OCI-LY3 (cell line): Measurements from ENCODE around the gene COL13A1.

Source experiments
- H2AFZ ChIP-seq: fragments of 200-600, 300-600 bp; shearing (Covaris generic); 2 replicates; pipeline ENCODE4 v1.6.0; 2014; ENCODE audit warnings: antibody characterized with exemption, low read depth, low read length
- H3K27ac ChIP-seq: fragments of 200-600, 300-600 bp; sonication (generic); 2 replicates; pipeline ENCODE4 v1.5.1; 2014; ENCODE audit warnings: mild to moderate bottlenecking, low read length, moderate library complexity, mixed read lengths
- H3K27me3 ChIP-seq: fragments of 200-600, 300-600 bp; sonication (generic); 2 replicates; pipeline ENCODE4 v1.6.1; 2014; ENCODE audit warnings: low read depth, low read length, mixed read lengths
- H3K36me3 ChIP-seq: fragments of 200-600, 300-600 bp; sonication (generic); replicated peaks from 2 replicates; pipeline ENCODE3; 2014; ENCODE audit warnings: low read depth, low read length, mixed read lengths
- H3K4me1 ChIP-seq: fragments of 300-600, 200-600 bp; sonication (generic); 2 replicates; pipeline ENCODE4 v1.6.1; 2014; ENCODE audit warnings: low read length, mixed read lengths
- H3K4me2 ChIP-seq: fragments of 200-600, 300-600 bp; sonication (generic); 2 replicates; pipeline ENCODE4 v1.6.1; 2014; ENCODE audit warnings: low read length, mixed read lengths
- H3K4me3 ChIP-seq: fragments of 300-600, 200-600 bp; sonication (generic); 2 replicates; pipeline ENCODE4 v1.5.1; 2014; ENCODE audit warnings: antibody characterized with exemption, mild to moderate bottlenecking, low read length, moderate library complexity
- H3K79me2 ChIP-seq: fragments of 300-600, 200-600 bp; shearing (Covaris generic); 2 replicates; pipeline ENCODE4 v1.6.1; 2014; ENCODE audit warnings: mild to moderate bottlenecking, low read length, mixed read lengths
- H3K9ac ChIP-seq: fragments of 300-600, 200-600 bp; shearing (Covaris generic); 2 replicates; pipeline ENCODE4 v1.6.0; 2014; ENCODE audit warnings: mild to moderate bottlenecking, low read length, moderate library complexity
- H3K9me3 ChIP-seq: fragments of 200-600, 300-600 bp; shearing (Covaris generic); 2 replicates; pipeline ENCODE4 v1.6.1; 2014; ENCODE audit warnings: low read length, mixed read lengths; ENCODE audit not compliant: insufficient read depth
- H4K20me1 ChIP-seq: fragments of 200-600, 300-600 bp; sonication (generic); 2 replicates; pipeline ENCODE4 v1.6.1; 2016; ENCODE audit warnings: low read length, mixed read lengths; ENCODE audit not compliant: insufficient read depth
- EZH2phosphoT487 ChIP-seq: fragments of 200-600 bp; shearing (Covaris generic); IDR thresholded peaks from 2 replicates; pipeline ENCODE4 v1.6.1; 2018; ENCODE audit warnings: antibody characterized with exemption, mixed run types, low read depth
- TF ChIP-seq, protein P1 (sequence below): fragments of 200-600, 300-600 bp; sonication (generic); IDR thresholded peaks from 2 replicates; pipeline ENCODE4 v1.5.1; 2014; ENCODE audit warnings: antibody characterized with exemption, low read length, low read depth

COL13A1 gene

DNA sequence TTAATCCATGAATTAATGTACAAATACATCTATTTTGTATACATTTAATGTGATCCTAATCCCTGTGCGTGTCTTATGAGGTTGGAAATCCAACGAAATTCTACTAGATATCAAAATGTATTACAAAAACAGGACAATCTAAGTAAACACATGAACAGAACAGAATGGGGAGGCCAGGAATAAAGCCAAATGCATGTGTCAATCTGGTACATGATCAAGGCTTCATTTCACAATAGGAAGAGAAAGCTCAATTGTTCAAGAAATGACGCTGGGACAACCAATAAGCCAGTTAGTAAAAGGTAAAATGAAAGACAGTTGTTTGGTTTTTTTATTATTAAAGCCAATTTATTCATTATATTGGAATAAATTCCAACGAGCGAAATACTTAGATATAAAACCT lies 83.0 kb downstream of the COL13A1 start:
- Histone ChIP-seq H3K4me2 (no peak overlapping the region), H3K27ac (no peak overlapping the region), H3K36me3 (no peaks in the 10 kb centered on the region), H3K9ac (no peak overlapping the region), H2AFZ (no peak overlapping the region), H3K27me3 (peaks cover 7% of the 10 kb centered on the region; the same call in 1 of the 2 replicates), H3K9me3 (no peaks in the 10 kb centered on the region), H3K4me1 (no peaks in the 10 kb centered on the region), H3K4me3 (no peak overlapping the region), H4K20me1 (no peaks in the 10 kb centered on the region), H3K79me2 (no peaks in the 10 kb centered on the region)
- TF ChIP-seq, protein P1, sequence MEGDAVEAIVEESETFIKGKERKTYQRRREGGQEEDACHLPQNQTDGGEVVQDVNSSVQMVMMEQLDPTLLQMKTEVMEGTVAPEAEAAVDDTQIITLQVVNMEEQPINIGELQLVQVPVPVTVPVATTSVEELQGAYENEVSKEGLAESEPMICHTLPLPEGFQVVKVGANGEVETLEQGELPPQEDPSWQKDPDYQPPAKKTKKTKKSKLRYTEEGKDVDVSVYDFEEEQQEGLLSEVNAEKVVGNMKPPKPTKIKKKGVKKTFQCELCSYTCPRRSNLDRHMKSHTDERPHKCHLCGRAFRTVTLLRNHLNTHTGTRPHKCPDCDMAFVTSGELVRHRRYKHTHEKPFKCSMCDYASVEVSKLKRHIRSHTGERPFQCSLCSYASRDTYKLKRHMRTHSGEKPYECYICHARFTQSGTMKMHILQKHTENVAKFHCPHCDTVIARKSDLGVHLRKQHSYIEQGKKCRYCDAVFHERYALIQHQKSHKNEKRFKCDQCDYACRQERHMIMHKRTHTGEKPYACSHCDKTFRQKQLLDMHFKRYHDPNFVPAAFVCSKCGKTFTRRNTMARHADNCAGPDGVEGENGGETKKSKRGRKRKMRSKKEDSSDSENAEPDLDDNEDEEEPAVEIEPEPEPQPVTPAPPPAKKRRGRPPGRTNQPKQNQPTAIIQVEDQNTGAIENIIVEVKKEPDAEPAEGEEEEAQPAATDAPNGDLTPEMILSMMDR: no peak
- TF ChIP-seq EZH2phosphoT487: no peak

- H4K20me1 ChIP-seq: no peaks in the 10 kb centered on the region
- TF ChIP-seq, protein P1: peak; percentile 10; the same call in 1 of the 2 replicates
- TF ChIP-seq EZH2phosphoT487: no peak
- H3K4me2 ChIP-seq: no peak overlapping the region
- no peaks in the 10 kb centered on the region for H3K4me1 ChIP-seq
- H3K27me3 ChIP-seq: peaks cover 7% of the 10 kb centered on the region; the same call in 1 of the 2 replicates
- no peak overlapping the region for H3K27ac ChIP-seq
- no peaks in the 10 kb centered on the region for H3K79me2 ChIP-seq
- no peaks in the 10 kb centered on the region for H3K36me3 ChIP-seq
- H3K4me3 ChIP-seq: no peak overlapping the region
- no peak overlapping the region for H2AFZ ChIP-seq
- H3K9ac ChIP-seq: no peak overlapping the region
- no peaks in the 10 kb centered on the region for H3K9me3 ChIP-seq
Measured at GRCh38 chr10:69885379-69886013, 83.8 kb downstream of the COL13A1 start.

- TF ChIP-seq, protein P1: no peak
- no peaks in the 10 kb centered on the region for H4K20me1 ChIP-seq
- H3K9ac ChIP-seq: no peak overlapping the region
- 0 out of 2 replicates have a peak, but pooled peaks cover under 1% of the 10 kb centered on the region for H3K27me3 ChIP-seq
- no peak overlapping the region for H2AFZ ChIP-seq
- H3K4me1 ChIP-seq: no peaks in the 10 kb centered on the region
- H3K4me3 ChIP-seq: no peak overlapping the region
- no peaks in the 10 kb centered on the region for H3K9me3 ChIP-seq
- no peak overlapping the region for H3K4me2 ChIP-seq
- H3K79me2 ChIP-seq: no peaks in the 10 kb centered on the region
- no peak overlapping the region for H3K27ac ChIP-seq
- H3K36me3 ChIP-seq: no peaks in the 10 kb centered on the region
Measured at GRCh38 chr10:69888882-69889584, 87.3 kb downstream of the COL13A1 start.

GRCh38 chr10:69890065-69890847 lies 88.5 kb downstream of the COL13A1 start:
- no peak overlapping the region for H3K9ac ChIP-seq
- no peak overlapping the region for H3K4me3 ChIP-seq
- no peaks in the 10 kb centered on the region for H3K79me2 ChIP-seq
- H3K4me1 ChIP-seq: no peaks in the 10 kb centered on the region
- no peaks in the 10 kb centered on the region for H3K9me3 ChIP-seq
- TF ChIP-seq, protein P1: no peak
- no peak for TF ChIP-seq EZH2phosphoT487
- H3K27me3 ChIP-seq: no peaks in the 10 kb centered on the region
- H3K27ac ChIP-seq: no peak overlapping the region
- H3K36me3 ChIP-seq: no peaks in the 10 kb centered on the region
- no peaks in the 10 kb centered on the region for H4K20me1 ChIP-seq
- H2AFZ ChIP-seq: no peak overlapping the region
- H3K4me2 ChIP-seq: no peak overlapping the region
